ENCODE data around the gene SERPINA1.

SERPINA1 gene

GRCh38 chr14:94391281-94391975 lies 3.0 kb upstream of the SERPINA1 start:
- Histone ChIP-seq H3K9me3 (no peaks in the 10 kb centered on the region), H3K4me1 (no peaks in the 10 kb centered on the region), H3K27me3 (peaks cover 13% of the 10 kb centered on the region), H3K4me3 (ENCODE audit: low read depth, low read length) (no peak overlapping the region), H3K36me3 (no peaks in the 10 kb centered on the region)
- TF ChIP-seq CTCF (IDR thresholded peaks at IDR 0.05; ENCODE audit: low read depth, low read length), result no peak
- DNase-seq, result no peak

GRCh38 chr14:94390372-94391086 lies 2.1 kb upstream of the SERPINA1 start:
- no peak overlapping the region for H3K4me3 ChIP-seq (ENCODE audit: low read depth, low read length)
- H3K27me3 ChIP-seq, result peaks cover 5% of the 10 kb centered on the region; the same call in 1 of the 2 replicates
- H3K36me3 ChIP-seq, result no peaks in the 10 kb centered on the region
- DNase-seq, result no peak
- TF ChIP-seq CTCF (IDR thresholded peaks at IDR 0.05; ENCODE audit: low read depth, low read length), result no peak
- no peaks in the 10 kb centered on the region for H3K4me1 ChIP-seq
- no peaks in the 10 kb centered on the region for H3K9me3 ChIP-seq

GRCh38 chr14:94389731-94390371 lies 1.4 kb upstream of the SERPINA1 start:
- Histone ChIP-seq H3K9me3 (no peaks in the 10 kb centered on the region), H3K36me3 (no peaks in the 10 kb centered on the region), H3K4me1 (no peaks in the 10 kb centered on the region), H3K27me3 (peaks cover 2% of the 10 kb centered on the region; the same call in 1 of the 2 replicates), H3K4me3 (ENCODE audit: low read depth, low read length) (no peak overlapping the region)
- TF ChIP-seq CTCF (IDR thresholded peaks at IDR 0.05; ENCODE audit: low read depth, low read length), result no peak
- DNase-seq, result no peak

GRCh38 chr14:94389104-94389469 lies 685 bp upstream of the SERPINA1 start:
- Histone ChIP-seq H3K9me3 (no peaks in the 10 kb centered on the region), H3K27me3 (no peaks in the 10 kb centered on the region), H3K4me1 (no peaks in the 10 kb centered on the region), H3K4me3 (ENCODE audit: low read depth, low read length) (no peak overlapping the region), H3K36me3 (no peaks in the 10 kb centered on the region)
- no peak for DNase-seq
- TF ChIP-seq CTCF (IDR thresholded peaks at IDR 0.05; ENCODE audit: low read depth, low read length), result no peak

- Histone ChIP-seq H3K4me3 (ENCODE audit: low read depth, low read length) (no peak overlapping the region), H3K4me1 (no peaks in the 10 kb centered on the region), H3K36me3 (no peaks in the 10 kb centered on the region), H3K27me3 (no peaks in the 10 kb centered on the region), H3K9me3 (no peaks in the 10 kb centered on the region)
- no peak for TF ChIP-seq CTCF (IDR thresholded peaks at IDR 0.05; ENCODE audit: low read depth, low read length)
- DNase-seq, result no peak
These were observed 397 bp downstream of the SERPINA1 start for GRCh38 chr14:94388027-94388383.

Data from BE2C (cell line).